Smooth muscle cell (in vitro differentiated cells): ENCODE measurements around the gene ANKRD39. TPM values are rescaled to one million over a fixed set of nuclear protein-coding genes. Genes with fewer than 3 reads are reported as not detected.
A peak's percentile ranks its signal among the peaks of the same experiment; 100 is the strongest.

Source experiments
- DNase-seq: peaks from one replicate; lab custom pipeline; 2025; ENCODE audit not compliant: unreplicated experiment; lab: John Stamatoyannopoulos, UW
- H2AFZ ChIP-seq: fragments of 200-600 bp; sonication (generic); 2 replicates; pipeline ENCODE4 v1.6.0; 2016; ENCODE audit warnings: antibody characterized with exemption, low read depth, mild to moderate bottlenecking
- H3F3A ChIP-seq: fragments of 200-600 bp; sonication (generic); 2 replicates; pipeline ENCODE4 v1.6.0; 2017; ENCODE audit warnings: antibody characterized with exemption, low read depth
- H3K27ac ChIP-seq: fragments of 200-600 bp; sonication (generic); 2 replicates; pipeline ENCODE4 v1.5.1; 2016; ENCODE audit warnings: low read depth, mild to moderate bottlenecking
- H3K27me3 ChIP-seq: fragments of 200-600 bp; sonication (generic); 2 replicates; pipeline ENCODE4 v1.6.1; 2016; ENCODE audit warnings: low read depth, mild to moderate bottlenecking
- H3K36me3 ChIP-seq: fragments of 200-600 bp; sonication (generic); 2 replicates; pipeline ENCODE4 v1.5.1; 2016; ENCODE audit warnings: low read depth
- H3K4me1 ChIP-seq: fragments of 200-600 bp; sonication (generic); 2 replicates; pipeline ENCODE4 v1.5.1; 2016; ENCODE audit warnings: low read depth
- H3K4me2 ChIP-seq: fragments of 200-600 bp; sonication (generic); 2 replicates; pipeline ENCODE4 v1.6.0; 2016; ENCODE audit warnings: mild to moderate bottlenecking
- H3K4me3 ChIP-seq: fragments of 200-600 bp; sonication (generic); 2 replicates; pipeline ENCODE4 v1.5.1; 2016; ENCODE audit warnings: mild to moderate bottlenecking
- H3K79me2 ChIP-seq: fragments of 200-600 bp; sonication (generic); 2 replicates; pipeline ENCODE4 v1.6.0; 2016; ENCODE audit warnings: low read depth, mild to moderate bottlenecking
- H3K9ac ChIP-seq: fragments of 200-600 bp; sonication (generic); 2 replicates; pipeline ENCODE4 v1.6.0; 2016; ENCODE audit warnings: low read depth
- H3K9me3 ChIP-seq: fragments of 200-600 bp; sonication (generic); replicated peaks from 2 replicates; pipeline ENCODE4 v1.5.1; 2016; ENCODE audit warnings: low read depth
- H4K20me1 ChIP-seq: fragments of 200-600 bp; sonication (generic); 2 replicates; pipeline ENCODE4 v1.6.0; 2016; ENCODE audit warnings: low read depth
- WGBS: methylation state at CpG from one replicate; pipeline ENCODE4 v1.1.7; 2016; ENCODE audit warnings: low lambda C conversion rate; 5-methylcytosine and 5-hydroxymethylcytosine counted together
- polyA plus RNA-seq: library from polyadenylated mRNA; unstranded; fragments of >200 nt; fragmentation: Nextera tagmentation; extraction: Ambion mirVana; gene quantifications from 2 replicates; pipeline ENCODE4 v1.2.1, GENCODE V29; 2016
- total RNA-seq: library from RNA; depleted of rRNA; stranded (reverse); fragments of >200 nt; gene quantifications from 2 replicates; pipeline ENCODE4 v1.2.3, GENCODE V29; 2014
- TF ChIP-seq, protein P1 (sequence below): fragments of 200-600 bp; sonication (generic); IDR thresholded peaks from 2 replicates; pipeline ENCODE4 v1.5.1; 2017; ENCODE audit warnings: borderline replicate concordance, mild to moderate bottlenecking, antibody characterized with exemption; ENCODE audit not compliant: insufficient read depth, poor library complexity, severe bottlenecking

Gene ANKRD39
- total and polyA plus RNA-seq, 2 experiments from 2014 or later, result 7.9 to 16.5 TPM

DNA sequence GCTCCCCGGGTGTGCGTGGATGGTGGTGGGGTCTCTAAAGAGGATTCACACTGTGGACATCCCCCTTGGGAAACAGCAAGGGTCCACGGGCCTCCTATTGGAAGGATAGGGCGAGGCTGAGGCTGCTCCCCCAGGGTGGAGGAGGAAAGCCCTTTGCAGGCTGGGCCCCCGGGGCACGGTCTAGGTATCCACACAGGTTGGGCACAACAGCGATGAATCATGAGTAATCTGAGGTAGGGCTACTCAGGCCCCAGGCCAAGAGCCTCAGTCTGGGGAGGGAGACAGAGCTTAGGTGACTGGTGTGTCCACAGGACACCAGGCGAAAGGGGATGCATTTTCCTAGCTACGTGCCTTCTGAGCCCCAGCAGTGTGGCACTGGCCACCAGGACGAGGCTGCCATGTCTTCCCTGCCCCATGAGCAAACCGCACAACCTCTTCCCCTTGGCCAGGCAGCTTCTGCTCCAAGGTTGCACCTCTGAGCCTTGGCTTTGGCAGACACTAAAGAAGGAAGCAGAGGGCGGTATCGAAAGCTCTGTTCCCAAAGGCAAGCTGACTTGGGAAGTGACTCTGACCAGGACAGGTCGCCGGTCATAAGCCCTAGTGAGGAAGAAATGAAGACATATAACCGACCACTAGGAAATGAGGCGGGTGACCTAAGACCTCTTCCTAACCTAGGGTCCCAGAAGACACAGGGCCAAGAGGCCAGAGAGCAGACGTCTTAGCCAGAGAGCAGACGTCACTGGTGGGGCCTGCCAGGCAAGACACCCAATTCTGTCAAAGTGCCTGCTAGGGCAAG lies 26.7 kb upstream of the ANKRD39 start:
- TF ChIP-seq, protein P1, sequence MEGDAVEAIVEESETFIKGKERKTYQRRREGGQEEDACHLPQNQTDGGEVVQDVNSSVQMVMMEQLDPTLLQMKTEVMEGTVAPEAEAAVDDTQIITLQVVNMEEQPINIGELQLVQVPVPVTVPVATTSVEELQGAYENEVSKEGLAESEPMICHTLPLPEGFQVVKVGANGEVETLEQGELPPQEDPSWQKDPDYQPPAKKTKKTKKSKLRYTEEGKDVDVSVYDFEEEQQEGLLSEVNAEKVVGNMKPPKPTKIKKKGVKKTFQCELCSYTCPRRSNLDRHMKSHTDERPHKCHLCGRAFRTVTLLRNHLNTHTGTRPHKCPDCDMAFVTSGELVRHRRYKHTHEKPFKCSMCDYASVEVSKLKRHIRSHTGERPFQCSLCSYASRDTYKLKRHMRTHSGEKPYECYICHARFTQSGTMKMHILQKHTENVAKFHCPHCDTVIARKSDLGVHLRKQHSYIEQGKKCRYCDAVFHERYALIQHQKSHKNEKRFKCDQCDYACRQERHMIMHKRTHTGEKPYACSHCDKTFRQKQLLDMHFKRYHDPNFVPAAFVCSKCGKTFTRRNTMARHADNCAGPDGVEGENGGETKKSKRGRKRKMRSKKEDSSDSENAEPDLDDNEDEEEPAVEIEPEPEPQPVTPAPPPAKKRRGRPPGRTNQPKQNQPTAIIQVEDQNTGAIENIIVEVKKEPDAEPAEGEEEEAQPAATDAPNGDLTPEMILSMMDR, result no peak
- DNase-seq, result no peak
- Histone ChIP-seq H3K36me3 (no peaks in the 10 kb centered on the region), H3K27ac (no peak overlapping the region), H3K27me3 (no peaks in the 10 kb centered on the region), H3K4me3 (no peak overlapping the region), H3F3A (peaks cover 24% of the 10 kb centered on the region), H3K4me2 (no peak overlapping the region), H3K9ac (no peak overlapping the region), H2AFZ (no peak overlapping the region), H3K4me1 (peaks cover 30% of the 10 kb centered on the region), H4K20me1 (no peaks in the 10 kb centered on the region), H3K9me3 (no peaks in the 10 kb centered on the region), H3K79me2 (no peaks in the 10 kb centered on the region)
- WGBS, result 79% methylated on average over 19 of the region's 19 CpGs

GRCh38 chr2:96883306-96883705 lies 25.5 kb upstream of the ANKRD39 start:
- H3K27ac ChIP-seq, result no peak overlapping the region
- no peaks in the 10 kb centered on the region for H3K36me3 ChIP-seq
- peaks cover 30% of the 10 kb centered on the region for H3K4me1 ChIP-seq
- H3F3A ChIP-seq, result peaks cover 15% of the 10 kb centered on the region
- H3K27me3 ChIP-seq, result no peaks in the 10 kb centered on the region
- no peak overlapping the region for H3K9ac ChIP-seq
- H2AFZ ChIP-seq, result no peak overlapping the region
- H3K4me2 ChIP-seq, result no peak overlapping the region
- H3K9me3 ChIP-seq, result no peaks in the 10 kb centered on the region
- no peak overlapping the region for H3K4me3 ChIP-seq
- WGBS, result 82% methylated on average over 9 of the region's 9 CpGs
- H3K79me2 ChIP-seq, result no peaks in the 10 kb centered on the region
- DNase-seq, result no peak
- TF ChIP-seq, protein P1, result no peak
- H4K20me1 ChIP-seq, result no peaks in the 10 kb centered on the region

- Histone ChIP-seq H3K4me3 (no peak overlapping the region), H3K4me2 (no peak overlapping the region), H3K9me3 (no peaks in the 10 kb centered on the region), H3K36me3 (no peaks in the 10 kb centered on the region), H4K20me1 (no peaks in the 10 kb centered on the region), H3K27me3 (no peaks in the 10 kb centered on the region), H3K27ac (no peak overlapping the region), H3K4me1 (peaks cover 26% of the 10 kb centered on the region), H3K79me2 (no peaks in the 10 kb centered on the region), H3F3A (peaks cover 11% of the 10 kb centered on the region), H2AFZ (no peak overlapping the region), H3K9ac (no peak overlapping the region)
- DNase-seq, result no peak
- 70% methylated on average over 8 of the region's 8 CpGs for WGBS
- TF ChIP-seq, protein P1, result no peak
Observed at GRCh38 chr2:96882906-96883305, 25.1 kb upstream of the ANKRD39 start.

DNA sequence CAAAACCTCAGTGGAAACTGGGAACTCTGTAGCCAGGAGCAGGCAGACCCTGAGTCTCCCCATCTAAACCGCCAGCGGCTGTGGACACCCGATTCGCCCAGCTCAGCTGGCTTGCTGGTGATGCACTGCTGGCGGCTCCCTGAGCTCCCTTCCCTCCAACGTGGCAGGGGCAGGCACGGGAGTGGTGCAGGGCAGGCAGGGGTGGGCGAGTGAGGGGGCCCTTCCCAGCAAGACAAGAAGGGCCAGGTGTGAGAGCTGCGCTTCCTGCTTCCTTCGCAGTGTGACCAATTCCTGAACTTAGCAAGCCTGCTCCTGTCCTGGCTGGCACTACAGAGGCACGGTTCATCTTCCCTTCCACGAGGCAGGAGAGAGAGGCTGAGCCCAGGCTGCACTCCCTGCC lies 24.4 kb upstream of the ANKRD39 start:
- H3K36me3 ChIP-seq, result no peaks in the 10 kb centered on the region
- H3K9ac ChIP-seq, result no peak overlapping the region
- H3K79me2 ChIP-seq, result no peaks in the 10 kb centered on the region
- H2AFZ ChIP-seq, result no peak overlapping the region
- H3K27ac ChIP-seq, result peak overlapping the region; percentile 24
- TF ChIP-seq, protein P1, result no peak
- DNase-seq, result no peak
- no peaks in the 10 kb centered on the region for H3K9me3 ChIP-seq
- H3K4me3 ChIP-seq, result no peak overlapping the region
- no peaks in the 10 kb centered on the region for H4K20me1 ChIP-seq
- no peaks in the 10 kb centered on the region for H3K27me3 ChIP-seq
- H3F3A ChIP-seq, result peaks cover 5% of the 10 kb centered on the region
- peak overlapping the region; percentile 68 for H3K4me2 ChIP-seq
- 40% methylated on average over 12 of the region's 12 CpGs for WGBS
- H3K4me1 ChIP-seq, result peaks cover 20% of the 10 kb centered on the region
